Activated naive CD4-positive, alpha-beta T cell treated with anti-CD3 and anti-CD28 coated beads, Interleukin-2, amount 50 U/mL, for 16 hours (primary cell): ENCODE data around the gene SORBS1.

Experiments used
- DNase-seq: peaks from one replicate; pipeline ENCODE4 v3.0.0-alpha.2; 2020

SORBS1 gene

DNA sequence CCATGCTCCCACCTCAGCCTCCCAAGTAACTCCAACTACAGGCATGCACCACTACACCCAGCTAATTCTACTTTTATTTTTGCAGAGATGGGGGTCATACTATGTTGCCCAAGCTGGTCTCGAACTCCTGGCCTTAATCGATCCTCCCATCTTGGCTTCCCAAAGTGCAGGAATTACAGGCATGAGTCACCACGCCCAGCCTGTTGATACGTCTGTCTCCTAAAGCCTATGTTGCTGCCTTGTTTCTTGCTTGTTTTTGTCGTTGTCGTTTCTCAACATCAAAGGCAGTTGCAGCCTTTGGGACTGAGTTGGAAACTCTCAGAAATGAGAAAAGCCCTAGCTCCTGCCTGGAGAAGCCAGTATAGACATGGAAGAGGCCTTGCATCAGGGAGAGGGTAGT lies 49.9 kb downstream of the SORBS1 start:
- no peak for DNase-seq

DNA sequence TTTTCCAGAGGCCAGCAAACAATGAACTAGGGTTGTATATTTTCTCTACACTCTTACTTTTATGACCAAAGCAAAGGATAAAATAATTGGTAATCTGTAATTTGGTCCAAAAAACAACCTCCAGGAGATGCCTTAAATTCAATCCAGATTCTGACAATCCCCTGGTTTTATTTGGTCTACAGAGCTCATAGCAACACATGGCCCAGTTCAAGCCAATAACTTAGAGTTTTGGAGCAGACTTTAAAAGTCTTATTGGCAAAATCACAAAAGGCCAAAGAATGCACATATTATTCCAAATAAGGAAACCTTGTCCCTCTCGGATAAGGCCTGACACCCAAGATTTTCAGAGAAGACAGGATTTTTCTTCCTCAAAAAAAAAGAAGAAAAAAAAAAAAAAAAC lies 51.9 kb downstream of the SORBS1 start:
- no peak for DNase-seq

DNA sequence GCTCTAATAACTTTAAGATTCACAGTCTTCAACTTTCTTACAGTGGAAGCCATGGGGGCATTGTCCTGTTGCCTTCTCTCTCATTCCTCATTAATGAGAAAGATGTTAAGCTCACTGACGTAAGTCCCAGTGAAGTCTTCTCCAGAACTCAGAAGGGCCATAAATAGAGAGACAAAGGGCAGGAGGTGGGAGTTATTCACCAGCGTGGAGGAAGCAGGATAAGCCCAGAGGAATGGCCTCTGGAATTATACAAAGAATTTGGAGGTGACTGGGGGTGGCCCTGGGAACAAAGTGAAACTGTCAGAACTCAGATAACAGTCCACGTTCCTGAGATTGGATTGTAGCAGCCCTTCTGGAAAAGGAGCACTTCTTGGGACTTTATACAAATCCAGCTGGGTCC lies 52.4 kb downstream of the SORBS1 start:
- DNase-seq = no peak

DNA sequence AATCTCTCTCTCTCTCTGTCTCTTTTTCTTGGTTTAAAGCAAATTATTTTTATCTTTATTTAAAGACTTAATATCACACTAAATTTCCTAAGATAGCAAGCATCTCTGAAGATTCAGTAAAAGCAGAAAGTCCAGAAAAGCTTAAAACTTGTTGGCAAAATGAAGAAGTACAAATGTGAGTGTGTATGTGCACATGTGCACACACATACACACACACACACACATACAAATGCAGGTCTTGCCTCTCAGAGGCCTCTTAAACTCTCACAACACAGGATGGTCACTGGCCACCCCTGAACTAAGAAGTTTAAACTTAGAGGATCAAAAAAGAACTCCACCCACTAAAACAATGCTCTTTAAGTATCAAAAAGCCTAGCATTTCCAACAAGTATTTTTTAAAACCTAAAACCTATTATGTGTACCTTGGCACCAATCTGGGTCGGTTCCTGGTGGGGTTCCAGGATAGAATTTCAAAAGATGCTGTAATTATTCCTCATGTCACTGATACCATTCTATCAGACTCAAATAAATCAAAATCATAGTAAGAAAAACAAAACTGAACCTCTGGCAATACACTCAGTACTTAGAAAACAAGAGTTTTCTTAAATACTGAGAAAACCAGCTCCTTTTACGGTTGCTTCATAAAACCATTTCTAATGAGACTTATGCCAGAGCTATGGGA lies 55.0 kb downstream of the SORBS1 start:
- DNase-seq = no peak

DNA sequence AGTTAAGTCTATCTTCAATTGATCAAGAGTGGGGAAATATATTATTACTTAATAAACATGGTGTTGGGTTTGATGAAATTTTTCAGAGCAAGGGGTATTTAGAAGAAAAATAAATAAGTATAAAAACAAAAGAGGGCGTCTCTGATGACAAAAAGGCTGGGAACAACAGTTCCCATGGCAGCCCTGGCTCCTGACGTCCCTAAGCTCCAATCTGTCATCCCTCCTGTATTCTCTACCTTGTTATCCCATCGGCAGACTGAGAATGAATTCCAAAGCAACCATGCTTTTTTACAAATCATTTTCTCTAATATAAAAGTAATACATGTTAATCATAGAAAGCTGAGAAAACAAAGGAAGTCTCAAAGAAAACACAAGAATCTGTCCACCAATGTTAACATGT lies 55.5 kb downstream of the SORBS1 start:
- DNase-seq = no peak

DNA sequence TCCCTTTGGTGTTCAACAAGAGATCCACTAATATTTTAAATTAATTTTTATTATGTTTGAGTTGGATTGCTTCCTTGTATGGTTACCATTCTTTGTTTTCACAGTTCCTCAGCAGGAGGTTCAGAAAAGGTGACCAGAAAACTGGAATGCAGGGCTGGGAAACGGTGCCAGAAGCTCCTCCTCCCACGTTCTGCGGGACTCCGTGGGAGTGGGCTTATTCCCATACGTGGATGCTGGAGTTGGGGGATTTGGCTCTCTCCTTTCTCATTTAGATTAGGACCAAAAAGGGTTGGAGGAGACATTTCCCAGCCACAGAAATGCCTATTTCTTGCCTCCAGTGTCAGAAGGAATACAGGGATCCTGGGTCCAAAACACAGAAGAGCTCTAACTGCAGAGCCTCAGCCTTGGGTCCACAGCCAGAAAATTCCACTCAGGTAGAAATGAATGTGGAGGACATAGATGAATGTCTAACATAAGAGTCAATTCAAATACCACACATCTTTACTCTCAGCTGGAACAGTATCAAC lies 56.0 kb downstream of the SORBS1 start:
- no peak for DNase-seq

DNA sequence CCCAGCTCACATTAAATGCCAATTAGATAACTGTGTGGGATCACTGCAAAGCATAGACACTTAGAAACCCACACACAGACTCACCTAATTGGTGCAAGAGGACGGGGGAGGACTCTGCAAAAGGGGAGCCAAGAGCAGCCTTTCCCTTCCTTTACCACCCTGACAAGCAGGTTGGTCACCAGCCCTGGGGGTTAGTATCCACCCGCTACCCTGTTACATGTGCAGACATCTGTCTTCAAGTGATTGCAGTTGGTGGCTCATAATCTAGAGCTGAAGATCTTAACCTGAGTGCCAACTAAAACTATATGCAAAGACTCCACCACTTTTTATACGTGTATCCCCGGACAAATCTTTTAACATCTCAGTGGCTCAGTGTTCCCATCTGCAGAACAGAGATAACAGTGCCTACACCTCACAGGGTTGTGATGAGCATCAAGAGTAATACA lies 56.9 kb downstream of the SORBS1 start:
- no peak for DNase-seq

DNA sequence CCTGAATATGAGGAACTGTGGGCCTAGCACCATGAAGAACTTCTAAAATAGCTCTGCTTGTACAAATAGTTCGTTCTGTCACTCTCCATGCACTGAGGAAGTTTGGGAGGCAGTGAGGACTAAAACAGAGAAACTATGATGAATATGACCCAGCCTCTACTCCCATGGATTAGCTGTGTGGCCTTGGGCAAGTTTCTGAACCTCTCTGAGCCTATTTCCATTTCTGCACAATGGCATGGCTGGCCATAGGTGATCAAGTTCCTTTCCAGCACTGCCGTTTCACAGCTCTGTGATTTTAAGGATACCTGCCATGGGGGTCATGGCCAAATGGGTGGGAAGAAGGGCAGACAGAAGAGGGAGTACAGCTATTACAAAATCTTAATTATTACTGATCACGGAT lies 57.6 kb downstream of the SORBS1 start:
- no peak for DNase-seq

DNA sequence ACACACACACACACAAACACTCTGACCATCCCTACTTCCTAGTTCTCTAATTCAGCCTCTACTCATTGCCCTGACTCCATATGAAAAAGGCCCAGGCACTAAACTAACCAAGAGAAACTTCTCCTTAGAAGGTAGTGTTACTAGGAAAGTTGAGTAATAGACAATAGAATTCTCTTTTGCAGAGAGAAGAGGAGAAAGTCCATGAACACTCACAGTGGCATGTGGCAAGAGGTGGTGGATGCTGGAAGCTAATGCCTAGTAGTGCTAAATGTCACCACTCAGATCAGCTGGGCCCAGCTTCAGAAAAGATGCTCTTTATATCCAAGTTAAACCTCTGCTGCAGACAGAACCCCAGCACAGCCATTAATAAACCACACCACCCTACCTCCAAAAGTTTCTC lies 58.2 kb downstream of the SORBS1 start:
- DNase-seq = no peak

DNA sequence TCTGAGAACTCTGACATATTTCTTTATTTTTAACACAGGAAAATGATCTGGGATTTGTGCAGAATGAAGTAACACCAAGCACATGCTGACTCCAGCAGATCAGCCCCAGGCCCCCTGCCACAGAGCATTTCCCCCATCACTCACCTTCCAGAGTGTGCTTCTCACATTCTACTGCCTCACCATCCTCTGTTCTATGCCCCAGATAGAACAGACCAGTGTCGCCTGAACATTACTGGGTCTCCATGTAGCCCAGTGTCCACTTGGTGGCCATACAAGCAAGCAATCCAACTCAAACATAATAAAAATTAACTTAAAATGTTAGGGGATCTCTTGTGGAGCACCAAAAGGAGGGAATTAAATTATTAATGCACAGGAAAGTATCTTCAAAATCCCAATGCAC lies 58.8 kb downstream of the SORBS1 start:
- DNase-seq = no peak

DNA sequence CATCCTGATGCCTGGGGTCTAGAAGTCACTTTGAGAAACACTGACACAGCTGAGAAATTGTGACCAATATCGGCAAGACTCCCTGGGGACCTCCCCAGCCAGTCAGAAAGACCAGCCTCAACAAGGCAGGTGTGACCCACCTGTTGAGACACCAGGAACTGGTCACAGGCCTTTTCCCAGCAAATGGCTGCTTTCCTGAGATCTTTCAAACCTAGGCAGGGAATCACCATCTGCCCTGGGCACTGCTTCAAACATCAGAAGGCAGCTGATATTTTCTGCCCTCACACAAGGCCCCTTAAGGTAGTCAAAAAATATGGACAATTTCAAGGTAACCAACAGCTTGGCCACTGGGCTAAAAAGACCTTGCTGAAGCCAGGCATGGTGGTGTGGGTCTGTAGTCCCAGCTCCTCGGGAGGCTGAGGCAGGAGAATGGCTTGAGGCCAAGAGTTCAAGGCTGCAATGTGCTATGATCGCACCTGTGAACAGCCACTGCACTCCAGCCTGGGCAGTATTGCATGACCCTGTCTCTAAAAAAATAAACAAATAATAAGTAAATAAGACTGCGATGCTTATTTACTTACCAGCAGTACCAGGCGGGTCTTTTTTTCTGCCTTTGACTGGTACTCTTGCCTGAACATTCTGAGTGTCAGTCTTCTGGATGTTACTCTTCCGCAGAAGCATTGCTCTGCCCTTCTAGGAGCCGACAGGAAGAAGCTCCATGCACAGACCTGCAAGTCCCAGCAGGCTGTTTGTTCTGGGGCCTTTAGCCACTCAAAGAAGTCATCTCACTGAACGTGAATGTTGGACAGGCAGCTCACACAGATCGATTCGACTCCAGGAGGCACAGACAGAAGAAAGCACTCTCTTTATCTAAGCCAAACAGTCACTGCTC lies 59.7 kb downstream of the SORBS1 start:
- no peak for DNase-seq

DNA sequence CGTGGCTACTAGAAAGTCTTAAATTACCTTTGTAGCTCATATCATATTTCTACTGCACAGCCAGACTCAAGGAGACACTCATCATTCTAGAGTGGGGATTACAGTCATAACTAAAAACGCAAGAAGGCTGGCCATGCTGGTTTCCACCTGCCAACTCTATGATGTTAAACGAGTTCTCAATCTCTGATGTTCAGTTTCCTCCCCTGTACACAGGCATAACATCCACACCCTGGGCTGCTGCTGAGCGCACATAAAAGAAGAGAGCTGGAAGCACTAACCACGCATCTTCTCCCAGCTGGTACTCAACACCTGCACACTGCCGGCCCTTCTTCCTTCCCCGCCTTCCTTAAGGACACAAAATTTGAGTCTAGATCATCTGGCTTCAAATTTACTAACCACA lies 60.5 kb downstream of the SORBS1 start:
- no peak for DNase-seq

DNA sequence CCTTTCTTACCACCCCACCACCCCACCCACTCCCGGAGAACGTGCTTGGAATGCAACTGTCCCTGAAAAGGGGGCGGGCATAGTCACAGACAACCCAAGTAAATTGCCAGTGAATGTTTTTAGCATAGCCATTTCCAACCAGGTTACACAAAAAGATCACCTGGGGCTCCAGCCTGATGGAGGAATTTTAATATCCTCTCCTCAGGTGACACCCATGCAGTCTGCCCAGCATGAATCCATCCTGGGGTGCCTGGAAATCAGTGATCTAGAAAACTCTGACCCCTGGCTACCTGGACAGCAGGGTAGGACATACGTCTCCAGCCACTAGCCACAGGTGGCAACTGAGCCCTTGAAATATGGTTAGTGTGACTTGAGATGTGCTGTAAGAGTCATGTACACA lies 61.1 kb downstream of the SORBS1 start:
- no peak for DNase-seq

DNA sequence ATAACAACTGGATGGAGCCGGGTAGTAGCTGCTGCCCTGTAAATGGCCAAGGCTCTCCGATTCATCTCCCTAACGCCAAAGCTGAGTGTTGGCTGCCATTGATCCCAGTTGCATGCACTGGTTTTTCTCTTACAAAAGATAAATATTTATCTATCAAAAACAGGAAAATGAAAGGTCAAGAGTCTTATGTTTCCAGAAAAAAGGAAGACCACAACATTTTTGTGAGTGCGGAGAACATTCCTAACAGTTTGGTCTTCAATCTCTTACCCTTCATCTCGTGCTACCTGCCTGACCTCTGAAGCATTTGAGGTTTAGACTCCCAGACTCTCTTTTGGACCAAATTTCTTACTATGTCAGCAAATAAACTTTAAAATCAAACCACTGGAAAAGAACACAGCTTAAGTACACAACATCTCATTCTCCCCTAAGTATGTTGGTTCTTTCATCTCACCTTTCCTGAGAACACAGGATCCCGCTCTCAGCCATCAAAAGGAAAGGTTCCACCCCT lies 61.6 kb downstream of the SORBS1 start:
- no peak for DNase-seq

DNA sequence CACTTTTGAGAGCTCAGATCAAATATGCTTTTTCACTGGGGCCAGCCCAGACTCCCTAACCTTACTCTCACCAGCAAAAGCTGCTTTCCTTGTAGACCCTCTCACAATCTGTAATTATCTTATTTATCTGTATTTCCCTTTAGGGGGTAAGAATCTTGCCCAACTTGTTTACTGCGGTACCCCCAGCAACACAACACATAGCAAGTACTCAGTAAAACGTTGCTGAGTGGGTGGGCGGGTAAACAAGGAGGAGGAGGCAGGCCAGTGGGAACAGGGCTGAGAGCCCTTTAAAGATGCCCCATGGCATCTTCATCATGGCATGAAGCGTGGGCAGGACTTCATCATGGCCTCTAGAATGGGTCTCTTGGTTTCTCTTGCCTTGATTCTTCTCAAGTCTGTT lies 64.2 kb downstream of the SORBS1 start:
- DNase-seq = no peak

DNA sequence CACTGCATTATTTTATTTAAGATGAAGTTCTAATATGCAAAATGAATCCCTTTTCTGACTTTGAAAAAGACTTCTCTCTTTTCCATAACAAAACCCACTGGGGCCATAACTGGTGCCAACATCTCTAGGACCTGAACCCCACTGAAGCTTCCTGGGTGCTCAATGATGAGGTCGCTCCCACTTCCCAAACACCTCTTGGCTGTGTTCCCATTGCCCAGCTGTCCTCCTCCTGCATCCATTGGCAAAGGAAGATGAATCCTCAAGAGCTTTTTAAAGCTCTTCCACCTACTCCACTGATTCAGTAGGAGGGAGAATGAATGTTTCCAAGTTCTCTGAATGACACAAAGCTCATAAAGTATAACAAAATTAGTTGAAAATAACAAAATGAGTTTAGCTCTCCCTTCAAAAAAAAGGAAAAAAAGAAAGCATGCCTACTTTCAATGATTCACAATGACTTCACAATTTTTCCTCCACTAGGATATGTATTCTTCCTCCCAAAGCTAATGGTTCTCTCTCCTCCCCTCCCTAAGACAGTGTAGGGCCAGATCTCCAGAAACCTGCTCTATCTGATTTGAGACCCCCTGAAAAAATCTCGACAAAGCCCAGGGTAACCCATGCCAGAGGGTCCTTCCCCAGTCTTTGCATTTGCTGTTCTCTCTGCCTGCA lies 64.8 kb downstream of the SORBS1 start:
- no peak for DNase-seq

DNA sequence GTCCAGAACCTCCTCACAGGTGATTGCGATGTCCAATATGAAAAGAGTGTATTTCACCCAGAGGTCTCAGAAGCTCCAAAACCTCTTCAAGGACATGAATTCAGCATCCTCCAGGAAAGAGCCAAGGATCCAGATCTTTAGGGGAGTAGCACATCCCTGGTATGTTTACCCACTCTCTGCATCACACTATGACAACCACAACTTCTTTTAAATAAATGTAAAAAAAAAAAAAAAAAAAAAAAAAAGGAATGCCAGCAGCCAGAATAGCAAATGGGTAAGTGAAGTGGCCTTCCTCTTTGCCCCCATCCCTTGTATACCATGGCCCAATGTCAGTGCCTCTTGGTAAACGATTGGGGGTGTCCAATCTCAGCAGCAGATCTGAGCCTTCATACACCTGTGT lies 67.3 kb downstream of the SORBS1 start:
- no peak for DNase-seq

DNA sequence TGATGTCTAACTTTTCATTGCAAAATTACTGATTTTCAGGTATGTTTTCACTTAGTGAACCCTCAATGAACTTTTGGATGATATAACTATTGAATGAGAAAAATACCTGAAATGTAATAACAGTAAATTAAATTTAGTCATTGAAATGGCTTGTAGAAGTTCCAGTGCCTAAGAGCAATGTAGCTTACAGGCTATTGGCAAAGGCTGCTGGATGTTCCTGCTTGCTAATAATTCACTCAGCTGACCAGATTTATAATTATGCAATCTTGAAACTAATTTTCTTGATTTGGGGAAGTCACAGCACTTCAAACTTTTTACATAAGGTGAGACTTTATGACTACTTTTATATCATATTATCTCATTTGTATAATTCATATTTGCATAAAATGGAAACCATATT lies 73.2 kb downstream of the SORBS1 start:
- DNase-seq = no peak

DNA sequence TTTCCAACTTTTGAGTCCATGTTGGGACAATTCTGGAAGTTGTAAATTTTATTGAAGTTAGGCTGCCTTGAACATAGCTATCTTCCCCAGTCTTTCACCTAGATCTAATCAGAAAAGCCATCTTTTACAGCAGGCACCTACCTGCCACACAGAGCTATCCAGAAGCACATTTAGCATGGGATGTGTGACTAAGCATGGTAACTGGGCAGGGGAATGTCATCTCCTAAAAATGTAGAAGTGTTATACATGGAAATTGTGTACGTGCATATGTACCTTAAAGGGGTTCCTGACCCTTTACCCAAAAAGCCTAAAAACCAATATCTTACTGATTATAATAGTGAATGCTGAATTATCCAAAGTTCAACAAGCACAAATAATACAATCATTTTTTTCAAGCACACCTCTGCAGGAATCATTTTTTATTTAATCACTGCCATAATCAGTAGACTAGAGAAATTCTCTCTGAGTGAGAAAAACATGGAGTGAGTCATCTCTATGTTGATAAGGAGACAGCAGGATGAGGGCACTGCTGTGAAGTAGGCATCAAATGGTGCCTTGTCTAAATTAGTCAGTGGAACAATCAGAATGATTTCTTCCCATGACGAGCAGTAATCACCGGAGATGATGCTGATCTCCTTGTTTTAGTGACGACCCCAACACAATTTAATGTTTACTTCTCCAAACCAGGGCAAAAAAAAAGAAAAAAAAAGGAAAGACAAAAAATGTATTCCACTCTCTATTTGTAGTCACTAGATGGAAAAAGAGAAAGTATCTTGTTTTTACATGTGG lies 75.9 kb downstream of the SORBS1 start:
- no peak for DNase-seq

DNA sequence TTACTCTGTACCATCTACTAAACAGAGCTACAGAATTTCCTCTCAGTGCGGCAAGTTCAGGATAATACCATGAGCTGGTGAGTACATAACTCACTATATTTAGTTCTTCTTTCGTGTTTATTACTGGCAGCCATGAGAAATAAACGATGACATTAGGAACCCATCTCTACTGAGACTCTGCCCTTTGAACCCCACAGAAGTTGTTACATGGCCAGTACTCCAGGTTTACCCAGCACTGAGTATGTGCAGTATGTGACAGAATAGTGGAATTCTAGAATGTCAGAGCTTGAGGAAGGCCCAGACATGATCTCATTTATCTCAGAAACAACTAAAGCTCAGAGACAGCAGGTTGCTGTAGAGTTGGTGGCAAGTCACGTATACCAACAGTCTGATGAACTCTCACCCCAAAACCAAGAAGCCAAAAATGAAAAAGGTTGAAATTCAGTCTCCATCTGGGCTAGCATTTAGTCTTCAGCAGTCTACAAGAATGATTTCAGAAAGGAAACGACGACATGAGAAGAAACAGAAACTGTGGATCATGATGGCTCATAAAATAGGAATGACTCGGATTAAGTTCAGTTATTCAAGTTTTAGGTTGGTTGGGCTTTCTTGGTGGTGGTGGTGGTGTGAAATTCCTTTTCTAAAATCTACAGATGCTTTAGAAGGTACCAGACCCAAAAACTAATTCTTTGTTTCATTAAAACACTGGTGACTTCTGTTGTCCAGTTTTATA lies 78.5 kb downstream of the SORBS1 start:
- DNase-seq = no peak

DNA sequence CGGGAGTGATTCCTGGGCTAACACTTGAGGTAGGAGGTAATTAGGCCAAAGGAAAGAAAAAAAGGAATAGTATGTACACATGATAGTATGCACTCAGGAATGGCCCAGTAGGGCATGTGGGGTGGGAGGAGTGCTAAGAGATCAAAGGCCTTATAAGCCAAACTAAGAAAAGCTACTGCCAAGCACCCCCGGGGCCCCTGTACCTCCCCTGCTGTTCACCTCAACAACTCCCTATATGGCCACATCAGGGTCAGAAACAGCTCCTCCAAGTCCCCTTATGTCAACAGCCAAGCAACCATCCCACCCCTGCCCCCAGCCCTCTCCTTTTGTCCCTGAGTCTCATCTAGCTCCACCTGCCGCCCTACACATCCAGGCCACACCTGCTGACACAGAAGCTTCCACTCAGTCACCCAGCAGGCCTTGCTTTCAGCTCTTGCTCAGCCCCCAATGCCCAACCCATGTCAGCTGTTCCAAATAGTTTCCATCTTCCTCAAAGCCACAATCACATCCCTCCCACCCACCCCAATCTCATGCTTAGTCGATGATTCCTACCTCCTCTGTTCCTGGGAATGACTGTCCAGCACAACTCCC lies 80.2 kb downstream of the SORBS1 start:
- no peak for DNase-seq
